Subcutaneous adipose tissue (tissue), 4 donors: ENCODE results near the gene GJC1. TPM values are rescaled to one million over a fixed set of nuclear protein-coding genes. Genes with fewer than 3 reads are reported as not detected.

ENCODE experiments used
- CTCF ChIP-seq: fragments of 450-650 bp; IDR thresholded peaks from one replicate; pipeline ENCODE4 v1.5.1; 2016; ENCODE audit warnings: low read depth, mild to moderate bottlenecking, control low read depth, antibody characterized with exemption, moderate library complexity
- total RNA-seq, 4 donors: library from RNA; depleted of rRNA; stranded (reverse); fragments of >200 nt; gene quantifications; one replicate each; pipeline ENCODE4 v1.1.0, GENCODE V29; 2016

GJC1 gene
- total RNA-seq, 4 donors from 2014 or later = 5.9 to 19.8 (median 8.8) TPM

DNA sequence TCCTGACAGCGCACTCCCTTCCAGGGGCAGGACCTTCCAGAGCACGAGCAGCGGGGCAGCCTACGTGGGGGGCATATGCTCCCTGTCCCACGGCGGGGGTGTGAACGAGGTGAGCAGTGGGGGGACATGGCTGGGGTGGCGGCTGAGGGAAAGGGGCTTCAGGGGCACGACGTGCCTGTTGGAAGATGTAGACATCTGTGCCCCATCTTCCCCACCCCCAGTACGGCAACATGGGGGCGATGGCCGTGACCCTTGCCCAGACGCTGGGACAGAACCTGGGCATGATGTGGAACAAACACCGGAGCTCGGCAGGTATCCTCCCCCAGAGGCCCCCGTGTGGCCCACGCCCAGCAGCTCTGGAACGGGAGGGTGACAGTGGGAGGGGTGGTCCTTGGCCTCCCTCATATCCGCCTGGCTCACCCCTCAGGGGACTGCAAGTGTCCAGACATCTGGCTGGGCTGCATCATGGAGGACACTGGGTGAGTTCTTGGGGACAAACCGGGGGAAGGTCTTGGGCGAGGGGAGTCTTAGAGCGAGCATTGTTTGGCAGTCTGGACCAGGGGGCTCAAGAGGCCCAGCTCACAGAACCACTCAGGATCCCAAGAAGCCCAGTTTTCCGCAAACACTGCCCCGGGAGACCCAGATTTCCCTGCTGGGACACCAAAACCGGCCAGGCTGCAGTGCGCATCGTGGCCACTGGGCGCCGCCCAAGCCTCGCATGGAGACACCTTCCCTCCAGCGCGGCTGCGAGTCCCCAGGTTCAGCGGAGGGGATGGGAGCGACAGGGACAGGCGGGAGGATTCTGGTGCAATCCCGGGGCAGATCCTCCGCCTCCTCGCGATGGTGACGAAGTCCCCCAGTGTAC is 55.6 kb downstream of the GJC1 start:
- no peak for TF ChIP-seq CTCF

- no peak for TF ChIP-seq CTCF
Observed at GRCh38 chr17:44773140-44773539, 56.9 kb downstream of the GJC1 start.

GRCh38 chr17:44772308-44773045 is 57.6 kb downstream of the GJC1 start:
- TF ChIP-seq CTCF = no peak

DNA sequence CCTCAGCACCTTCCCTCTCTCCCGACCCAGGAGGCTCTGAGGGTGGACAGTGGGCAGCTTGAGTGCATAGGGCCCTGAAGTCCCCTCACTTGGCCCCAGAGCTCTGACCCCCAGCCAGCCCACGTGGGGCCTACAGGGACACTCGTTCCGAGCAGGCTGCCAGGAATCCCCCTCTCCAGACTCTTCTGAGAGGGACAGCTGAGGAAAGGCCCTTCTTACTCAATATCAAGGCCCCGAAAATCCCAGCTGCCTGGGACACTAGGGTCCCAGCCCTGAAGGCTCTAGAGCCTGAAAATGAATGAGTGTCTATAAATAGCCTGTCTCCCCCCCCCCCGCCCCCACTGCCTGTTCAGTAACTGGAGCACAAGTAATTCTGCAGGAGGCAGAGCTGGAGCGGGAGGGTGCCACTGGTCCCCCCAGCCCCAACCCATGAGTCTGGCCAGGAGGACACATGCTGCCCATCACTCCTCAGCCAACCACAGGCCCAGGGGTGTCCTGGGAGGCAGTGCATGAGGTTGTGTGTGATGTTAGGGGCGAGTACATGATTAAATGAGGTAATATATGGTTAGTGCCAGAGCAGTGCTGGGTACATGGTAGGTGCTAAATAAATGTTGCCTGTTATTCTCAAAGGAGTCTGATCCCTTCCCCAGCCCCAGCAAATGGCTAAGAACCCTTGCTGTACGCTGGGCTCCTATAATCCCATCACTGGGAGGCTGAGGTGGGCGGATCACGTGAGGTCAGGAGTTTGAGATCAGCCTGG is 59.7 kb downstream of the GJC1 start:
- no peak for TF ChIP-seq CTCF

DNA sequence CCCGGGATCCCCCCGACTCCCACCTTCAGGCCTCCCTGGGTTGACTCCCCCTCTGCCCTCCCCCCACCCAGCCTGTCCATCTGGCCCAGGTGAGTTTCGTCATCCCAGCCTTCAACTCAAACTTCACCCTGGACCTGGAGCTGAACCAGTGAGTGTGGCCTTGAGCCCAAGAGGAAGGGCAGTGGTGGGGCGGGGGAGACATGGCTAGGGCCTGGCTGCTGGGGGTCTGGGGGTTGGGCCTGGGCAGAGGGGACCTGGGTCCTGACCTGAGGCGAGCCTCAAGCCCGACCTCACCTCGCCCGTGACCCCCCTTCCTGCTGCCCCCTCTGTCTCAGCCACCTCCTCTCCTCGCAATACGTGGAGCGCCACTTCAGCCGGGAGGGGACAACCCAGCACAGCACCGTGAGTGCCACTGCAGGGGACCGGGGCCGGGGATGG is 60.4 kb downstream of the GJC1 start:
- TF ChIP-seq CTCF = no peak

- TF ChIP-seq CTCF = no peak
Observed at GRCh38 chr17:44769230-44769629, 60.9 kb downstream of the GJC1 start.
